Stimulated activated CD8-positive, alpha-beta memory T cell treated with anti-CD3 and anti-CD28 coated beads, Interleukin-7, amount 100 ng/mL, for 24 hours (primary cell): Measurements from ENCODE around the gene IFI44L.

Experiments
- DNase-seq: peaks from one replicate; pipeline ENCODE4 v3.0.0-alpha.2; 2020; ENCODE audit warnings: low read depth

Gene IFI44L

GRCh38 chr1:78641558-78641957 lies 21.3 kb downstream of the IFI44L start:
- no peak for DNase-seq

GRCh38 chr1:78645723-78646122 lies 25.5 kb downstream of the IFI44L start:
- DNase-seq, result no peak

DNA sequence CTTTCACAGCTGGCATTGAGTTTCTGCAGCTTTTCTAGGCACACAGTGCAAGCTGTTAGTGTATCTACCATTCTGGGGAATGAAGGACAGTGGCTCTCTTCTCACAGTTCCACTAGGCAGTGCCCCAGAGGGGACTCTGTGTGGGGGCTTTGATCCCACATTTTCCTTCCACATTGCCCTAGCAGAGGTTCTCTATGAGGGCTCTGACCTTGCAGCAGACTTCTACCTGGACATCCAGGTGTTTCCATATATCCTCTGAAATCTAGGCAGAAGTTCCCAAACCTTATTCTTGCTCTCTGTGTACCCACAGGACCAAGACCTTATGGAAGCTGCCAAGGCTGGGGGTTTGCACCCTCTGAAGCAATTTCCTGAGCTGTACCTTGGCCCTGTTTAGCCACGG lies 27.0 kb downstream of the IFI44L start:
- DNase-seq, result no peak

GRCh38 chr1:78649628-78650027 lies 29.4 kb downstream of the IFI44L start, which contains the start of gene IFI44:
Gene IFI44 (plus strand): TSS chr1:78649831. CDS start chr1:78650196, 365 bp downstream.
- peak; percentile 21 for DNase-seq

- no peak for DNase-seq
Measured at GRCh38 chr1:78650114-78650660, 29.9 kb downstream of the IFI44L start.

GRCh38 chr1:78651241-78651640 lies 31.0 kb downstream of the IFI44L start:
- DNase-seq, result no peak

DNA sequence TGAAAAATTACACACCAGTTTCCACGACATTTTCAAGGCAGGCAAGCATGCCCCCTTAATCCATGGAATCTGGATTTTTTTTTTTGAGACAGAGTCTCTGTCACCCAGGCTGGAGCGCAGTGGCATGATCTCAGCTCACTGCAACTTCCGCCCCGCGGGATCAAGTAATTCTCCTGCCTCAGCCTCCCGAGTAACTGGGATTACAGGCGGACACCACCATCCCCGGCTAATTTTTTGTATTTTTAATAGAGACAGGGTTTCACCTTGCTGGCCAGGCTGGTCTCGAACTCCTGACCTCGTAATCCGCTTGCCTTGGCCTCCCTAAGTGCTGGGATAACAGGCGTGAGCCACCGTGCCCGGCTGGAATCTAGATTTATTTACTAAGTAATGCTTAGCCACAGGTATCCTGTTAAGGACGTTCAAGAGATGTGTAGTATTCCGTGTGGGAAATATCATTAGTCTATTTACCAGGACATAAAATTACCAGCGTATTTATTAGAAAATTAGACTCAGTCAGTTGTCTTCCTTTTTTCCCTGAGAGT lies 31.8 kb downstream of the IFI44L start:
- no peak for DNase-seq

DNA sequence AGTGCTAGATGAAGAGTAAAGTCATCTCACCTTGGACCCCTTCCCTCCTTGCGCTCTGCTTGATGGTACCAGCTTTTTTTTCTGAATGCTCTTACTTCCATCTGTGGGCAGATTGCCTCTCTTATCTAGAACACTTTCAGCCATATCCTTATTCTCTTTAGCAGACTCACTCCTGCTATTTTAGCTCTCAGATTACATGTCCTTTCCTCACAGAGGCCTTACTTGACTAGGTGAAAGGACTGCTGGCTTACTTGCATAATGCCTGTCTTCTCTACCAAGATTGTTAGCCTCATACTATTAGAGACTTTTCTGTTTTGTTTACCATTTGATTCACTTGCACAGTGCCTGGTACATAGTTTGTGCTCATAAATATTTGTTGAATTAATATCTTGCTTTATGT lies 38.7 kb downstream of the IFI44L start:
- DNase-seq, result no peak

DNA sequence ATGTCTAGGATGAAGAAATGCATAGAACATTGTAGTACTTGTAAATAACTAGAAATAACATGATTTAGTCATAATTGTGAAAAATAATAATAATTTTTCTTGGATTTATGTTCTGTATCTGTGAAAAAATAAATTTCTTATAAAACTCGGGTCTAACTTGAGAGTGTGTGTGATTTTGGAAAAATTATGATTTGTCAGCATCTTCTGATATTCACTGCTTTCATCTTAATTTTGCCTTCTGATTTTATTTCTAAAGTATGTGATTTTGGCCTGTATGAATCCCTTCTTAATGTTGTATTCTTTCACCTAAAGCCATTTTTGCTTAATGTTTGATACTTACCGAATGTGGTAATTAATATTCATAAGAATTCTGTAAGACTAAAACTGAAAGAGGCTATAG lies 43.7 kb downstream of the IFI44L start:
- DNase-seq, result no peak

- DNase-seq, result no peak
Measured at GRCh38 chr1:78664763-78665162, 44.5 kb downstream of the IFI44L start.

DNA sequence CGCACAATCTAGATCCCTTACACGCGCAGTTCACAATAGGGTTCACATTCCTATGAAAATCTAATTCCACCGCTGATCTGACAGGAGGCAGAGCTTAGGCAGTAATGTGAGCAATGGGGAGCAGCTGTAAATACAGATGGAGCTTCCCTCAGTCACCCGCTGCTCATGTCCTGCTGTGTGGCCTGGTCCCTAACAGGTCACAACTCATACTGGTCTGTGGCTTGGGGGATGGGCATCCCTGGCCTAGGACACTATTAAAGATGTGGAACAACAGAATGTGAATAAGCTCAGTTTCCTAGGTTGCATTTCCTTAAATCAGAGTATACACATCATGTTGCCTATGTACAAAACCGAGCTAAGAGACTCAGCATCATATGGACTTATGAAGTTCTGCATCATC lies 45.6 kb downstream of the IFI44L start:
- no peak for DNase-seq

DNA sequence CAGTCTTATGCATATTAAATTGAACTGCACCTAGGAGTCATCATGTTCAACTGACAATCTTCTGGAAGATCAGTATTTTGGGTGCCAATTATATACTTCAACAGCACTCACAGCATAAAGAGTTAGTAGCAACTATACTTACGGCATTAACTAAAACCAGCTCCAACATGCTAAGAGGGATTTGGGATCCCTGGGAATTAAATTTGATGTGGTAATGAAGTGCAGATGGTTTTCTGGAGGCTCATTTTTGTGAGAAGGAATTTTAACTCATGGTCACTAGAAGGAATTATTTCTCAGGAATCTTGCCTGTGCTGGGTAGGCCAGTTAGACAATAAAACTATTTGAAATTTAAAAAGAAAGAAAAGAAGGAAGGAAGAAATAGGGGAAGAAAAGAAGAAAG lies 47.7 kb downstream of the IFI44L start:
- no peak for DNase-seq

- no peak for DNase-seq
Measured at GRCh38 chr1:78668427-78668826, 48.2 kb downstream of the IFI44L start.

DNA sequence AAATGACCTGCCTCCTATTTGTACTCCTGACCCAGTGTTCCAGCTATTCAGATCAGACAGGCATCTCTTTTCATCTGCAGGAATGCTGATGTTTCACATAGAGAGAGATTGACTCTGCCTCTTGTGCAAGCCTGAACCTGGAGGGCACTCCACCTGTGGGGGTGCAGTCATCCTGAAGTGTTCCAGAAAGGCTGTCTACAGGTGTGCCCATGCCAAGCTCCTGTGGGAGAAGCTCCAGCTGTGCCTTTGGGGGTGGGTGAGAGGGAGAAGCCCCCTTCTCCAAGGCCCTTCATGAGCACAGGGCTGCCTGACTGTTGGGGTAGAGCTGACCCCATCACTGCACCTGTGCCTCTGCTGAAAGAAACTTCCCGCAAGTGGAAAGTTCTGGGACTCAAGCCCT lies 52.2 kb downstream of the IFI44L start:
- DNase-seq, result no peak

DNA sequence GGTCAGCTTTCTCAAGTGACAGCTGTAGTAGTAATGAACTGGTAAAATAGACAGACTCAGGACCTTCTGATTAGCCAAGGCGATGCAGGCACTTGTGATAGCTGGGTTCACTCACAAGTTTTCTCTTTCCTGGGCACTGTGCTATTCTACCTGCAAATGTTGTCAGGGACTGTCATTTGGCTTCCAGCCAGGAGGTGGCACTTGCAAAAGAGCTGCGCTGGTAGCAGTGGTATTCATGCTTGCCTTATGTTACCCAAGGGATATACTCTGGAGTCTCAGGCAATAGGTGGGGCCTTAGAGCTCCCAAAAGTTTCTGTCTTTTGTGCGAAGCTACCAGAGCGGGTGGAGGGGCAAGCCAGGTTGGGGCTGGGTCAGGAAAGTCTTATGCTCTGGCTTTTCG lies 52.9 kb downstream of the IFI44L start:
- DNase-seq, result no peak

GRCh38 chr1:78676347-78676982 lies 56.2 kb downstream of the IFI44L start:
- no peak for DNase-seq

- DNase-seq, result no peak
Measured at GRCh38 chr1:78676993-78677392, 56.7 kb downstream of the IFI44L start.

- no peak for DNase-seq
Measured at GRCh38 chr1:78677788-78678187, 57.5 kb downstream of the IFI44L start.

GRCh38 chr1:78678324-78678723 lies 58.1 kb downstream of the IFI44L start:
- DNase-seq, result no peak

- no peak for DNase-seq
Measured at GRCh38 chr1:78681265-78681664, 61.0 kb downstream of the IFI44L start.

GRCh38 chr1:78682496-78682895 lies 62.2 kb downstream of the IFI44L start:
- DNase-seq, result no peak

DNA sequence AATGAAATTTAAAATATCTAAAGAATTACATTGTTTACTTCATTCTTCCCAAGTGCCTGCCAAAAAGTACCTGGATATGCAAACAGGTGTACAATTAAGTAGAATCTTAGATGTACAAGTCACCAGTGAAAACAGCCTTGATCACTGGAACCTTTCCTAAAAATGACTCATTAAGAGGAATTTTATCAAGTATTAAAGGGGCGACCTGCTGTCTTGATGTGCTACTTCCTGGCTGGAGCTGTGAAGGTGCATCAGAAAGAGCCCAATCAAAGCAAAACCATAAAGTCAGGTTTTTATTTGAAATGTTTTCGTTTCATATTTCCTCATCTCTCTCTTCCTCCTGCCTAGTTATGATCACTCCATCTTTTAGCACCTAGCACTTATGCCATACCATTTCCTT lies 62.8 kb downstream of the IFI44L start:
- no peak for DNase-seq

GRCh38 chr1:78687315-78687714 lies 67.1 kb downstream of the IFI44L start:
- DNase-seq, result no peak

DNA sequence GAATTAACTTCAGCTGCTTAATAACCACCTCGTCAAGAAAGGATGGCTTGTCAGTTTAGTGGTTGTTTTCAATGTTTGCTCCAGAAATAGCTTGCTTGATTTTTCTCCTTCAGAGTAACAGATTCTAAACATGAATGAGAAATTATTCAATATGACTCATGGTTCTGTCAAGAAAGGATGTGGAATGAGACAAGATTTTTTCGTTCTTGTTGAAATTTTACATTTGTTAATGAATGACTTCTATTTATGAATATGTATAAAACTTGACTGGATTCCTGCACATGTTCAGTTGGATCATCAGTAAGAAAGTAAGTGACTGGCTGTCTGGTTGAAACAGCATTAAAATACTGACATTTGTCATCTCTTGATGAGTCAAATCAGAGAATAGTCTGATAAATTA lies 67.7 kb downstream of the IFI44L start:
- DNase-seq, result no peak
